Measurements from ENCODE around the gene CMIP. TPM values are rescaled to one million over a fixed set of nuclear protein-coding genes. Genes with fewer than 3 reads are reported as not detected.

CMIP gene
- total RNA-seq (2022): 44.3 and 53.6 TPM in 2 replicates
- Bru-seq, nascent RNA: percentile 76 among the genes with signal in this experiment
- percentile 70 among the genes with signal in this experiment for BruChase-seq, experiment 1, labeled RNA remaining after a 6-hour chase
- BruChase-seq, experiment 2, labeled RNA remaining after a 2-hour chase: percentile 71 among the genes with signal in this experiment
- long read RNA-seq, partial matches to known transcripts: 0 of 2 reads
- long read RNA-seq, other reads (novel, unspliced or antisense): 2 of 2 reads

GRCh38 chr16:81444448-81445121 lies at the start of gene CMIP:
Gene CMIP, plus strand, starts transcription at chr16:81444808.
- H3K27ac Mint-ChIP-seq (ENCODE audit: low read depth, unreplicated experiment): peak within 1 kb of the TSS; percentile 93
- H3K4me1 Mint-ChIP-seq (ENCODE audit: insufficient read depth, unreplicated experiment): peaks cover 23% of the 10 kb centered on the region
- peak; percentile 67 for DNase-seq (ENCODE audit: unreplicated experiment)
- H3K27me3 Mint-ChIP-seq (ENCODE audit: insufficient read depth, unreplicated experiment): no peaks in the 10 kb centered on the region
- no peak for TF ChIP-seq CTCF (IDR thresholded peaks at IDR 0.05; ENCODE audit: unreplicated experiment)
- BruUV-seq (replicated peaks): no TSS peak
- ChIA-PET POLR2A (interaction anchor here (2.3 to 4.6 kb wide), 3 partner anchors 39 to 87 kb away, joined by 18 to 60 read pairs (median 30); no protein-coding TSS in a partner anchor), CTCF (no interaction called here)
- peaks cover 4% of the 10 kb centered on the region for H3K36me3 Mint-ChIP-seq (ENCODE audit: insufficient read depth, unreplicated experiment)
- H3K4me3 Mint-ChIP-seq (ENCODE audit: unreplicated experiment): peak within 1 kb of the TSS; percentile 99
- intact Hi-C loops (cut with micrococcal nuclease): loop anchor here (5.0 kb wide), 1 partner anchor 158 kb away; no protein-coding TSS in a partner anchor
- H3K9me3 Mint-ChIP-seq (ENCODE audit: unreplicated experiment): no peaks in the 10 kb centered on the region

DNA sequence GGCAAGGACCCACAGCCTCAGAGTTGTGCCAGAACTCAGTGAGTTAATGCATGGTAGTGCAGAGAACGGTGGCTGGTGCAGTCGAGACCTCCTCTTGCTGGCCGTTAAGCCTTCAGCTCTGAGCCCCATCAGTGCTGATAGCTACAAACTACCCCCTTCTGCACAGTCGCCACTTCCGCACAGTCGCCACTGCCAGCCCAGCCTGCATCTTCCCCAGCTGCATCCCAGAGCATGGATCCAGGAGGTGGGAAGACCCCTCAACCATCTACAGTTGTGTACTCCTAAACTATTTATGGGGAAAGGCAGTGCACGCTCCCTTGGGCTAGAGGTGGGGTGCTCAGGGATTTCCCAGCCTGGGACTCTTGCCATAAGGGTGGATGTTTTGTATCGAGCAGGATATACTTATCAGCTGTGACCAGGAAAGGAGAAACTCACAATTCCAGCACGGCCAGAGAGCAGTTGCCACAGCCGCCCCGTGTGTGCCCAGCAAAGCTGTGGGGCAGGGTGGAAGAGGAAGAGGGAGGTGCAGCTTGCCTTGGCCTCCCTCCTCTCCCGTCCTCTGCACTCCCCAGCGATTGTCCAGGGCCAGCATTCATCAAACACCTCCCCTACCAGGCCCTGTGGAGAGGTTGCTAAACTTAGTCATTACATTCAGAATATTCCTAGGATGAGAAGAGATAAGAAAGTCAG lies 49.5 kb upstream of the CMIP start:
- CTCF ChIA-PET: interaction anchor here (0.6 to 1.0 kb wide), 5 partner anchors 29 to 335 kb away, joined by 3 to 8 read pairs (median 3); no protein-coding TSS in a partner anchor
- Mint-ChIP-seq H3K4me3 (ENCODE audit: unreplicated experiment) (no peak overlapping the region), H3K27ac (ENCODE audit: low read depth, unreplicated experiment) (no peak overlapping the region), H3K4me1 (ENCODE audit: insufficient read depth, unreplicated experiment) (no peaks in the 10 kb centered on the region), H3K9me3 (ENCODE audit: unreplicated experiment) (no peaks in the 10 kb centered on the region), H3K36me3 (ENCODE audit: insufficient read depth, unreplicated experiment) (peaks cover 34% of the 10 kb centered on the region), H3K27me3 (ENCODE audit: insufficient read depth, unreplicated experiment) (no peaks in the 10 kb centered on the region)
- no peak for TF ChIP-seq CTCF (IDR thresholded peaks at IDR 0.05; ENCODE audit: unreplicated experiment)
- POLR2A ChIA-PET: no interaction called here
- no peak for DNase-seq (ENCODE audit: unreplicated experiment)
- intact Hi-C loops (cut with micrococcal nuclease): no loop called here
- no TSS peak for BruUV-seq (replicated peaks)

- DNase-seq (ENCODE audit: unreplicated experiment): no peak
- Mint-ChIP-seq H3K4me3 (ENCODE audit: unreplicated experiment) (no peak overlapping the region), H3K4me1 (ENCODE audit: insufficient read depth, unreplicated experiment) (peaks cover 9% of the 10 kb centered on the region), H3K36me3 (ENCODE audit: insufficient read depth, unreplicated experiment) (peaks cover 24% of the 10 kb centered on the region), H3K27me3 (ENCODE audit: insufficient read depth, unreplicated experiment) (no peaks in the 10 kb centered on the region), H3K9me3 (ENCODE audit: unreplicated experiment) (no peaks in the 10 kb centered on the region), H3K27ac (ENCODE audit: low read depth, unreplicated experiment) (no peak overlapping the region)
- ChIA-PET POLR2A (no interaction called here), CTCF (interaction anchor here (0.9 to 1.1 kb wide), 2 partner anchors 136 to 326 kb away, joined by 4 to 6 read pairs; no protein-coding TSS in a partner anchor)
- TF ChIP-seq CTCF (IDR thresholded peaks at IDR 0.05; ENCODE audit: unreplicated experiment): no peak
- BruUV-seq (replicated peaks): no TSS peak
- intact Hi-C loops (cut with micrococcal nuclease): no loop called here
Measured at GRCh38 chr16:81397058-81397878, 47.3 kb upstream of the CMIP start.
